ENCODE results near the gene CAMK2N1. TPM values are rescaled to one million over a fixed set of nuclear protein-coding genes. Genes with fewer than 3 reads are reported as not detected.

Gene CAMK2N1
- total and polyA plus RNA-seq, 10 of the 15 experiments (the other 5 are each of a cell fraction or from before 2014, with no cell fraction given), result 0.23 TPM; not detected in 9

GRCh38 chr1:20463502-20463901, 22.5 kb downstream of the CAMK2N1 start:
- SMC1A ChIA-PET (ENCODE audit: uncharacterized antibody, unreplicated experiment), result no interaction called here
- BruUV-seq (replicated peaks), result no TSS peak
- TF ChIP-seq NFYA (IDR thresholded peaks at IDR 0.05; ENCODE audit: borderline replicate concordance, low read depth, low read length) (no peak), PRDM15 (CRISPR knock-in tag; IDR thresholded peaks at IDR 0.05) (no peak), ZBTB40 (IDR thresholded peaks at IDR 0.05; ENCODE audit: borderline replicate concordance) (no peak), NBN (IDR thresholded peaks at IDR 0.05) (no peak), STAT3 (IDR thresholded peaks at IDR 0.05; ENCODE audit: low read depth, low read length) (no peak), MLLT1 (IDR thresholded peaks at IDR 0.05) (no peak), E2F8 (IDR thresholded peaks at IDR 0.05; ENCODE audit: low read depth, partially characterized antibody) (no peak), SMAD5 (IDR thresholded peaks at IDR 0.05; ENCODE audit: low read depth) (no peak), SMC3 (IDR thresholded peaks at IDR 0.05; ENCODE audit: borderline replicate concordance, low read length) (no peak)
- RAD21 ChIA-PET (ENCODE audit: unreplicated experiment), result no interaction called here
- CTCF ChIA-PET, result interaction anchor here (2.0 kb wide), 1 partner anchor 31 kb away, joined by 7 read pairs; no protein-coding TSS in a partner anchor
- Histone ChIP-seq H3K9me3 (replicated peaks; ENCODE audit: control insufficient read depth, insufficient read depth, low read length) (no peaks in the 10 kb centered on the region; the same call in 2 of the 3 replicates), H3K4me1 (ENCODE audit: control insufficient read depth, insufficient read depth, low read length) (no peaks in the 10 kb centered on the region), H3K27ac (ENCODE audit: control insufficient read depth, insufficient read depth) (no peak overlapping the region), H3K4me2 (ENCODE audit: control insufficient read depth, insufficient read depth) (no peak overlapping the region), H3K79me2 (ENCODE audit: control insufficient read depth, insufficient read depth, low read length) (no peaks in the 10 kb centered on the region), H2AFZ (ENCODE audit: control insufficient read depth, low read depth, low read length) (no peak overlapping the region), H3K4me3 (no peak overlapping the region), H3K9ac (ENCODE audit: control insufficient read depth, insufficient read depth, low read length) (no peak overlapping the region), H3K36me3 (ENCODE audit: control insufficient read depth in 2 of 2, insufficient read depth in 2 of 2, low read length in 1 of 2) (no peaks in the 10 kb centered on the region), H3K27me3 (replicated peaks in 1 of 2; ENCODE audit: control insufficient read depth in 2 of 2, insufficient read depth in 2 of 2, low read length in 1 of 2) (no peaks in the 10 kb centered on the region; a peak in 1 of 4 replicates), H4K20me1 (ENCODE audit: control insufficient read depth, insufficient read depth) (no peaks in the 10 kb centered on the region)
- 43% methylated on average over 1 of the region's 1 CpG for whole genome bisulfite sequencing (ENCODE audit: insufficient coverage, insufficient replicate concordance, low lambda C conversion rate, missing lambda C conversion rate)
- no peak for DNase-seq (ENCODE audit: low read depth, low spot score)
- ATAC-seq, result no peak
- intact Hi-C loops (cut with micrococcal nuclease; ENCODE audit: unreplicated experiment), result no loop called here
- no peak for FAIRE-seq
- POLR2A ChIA-PET, result no interaction called here
- in situ Hi-C loops (cut with MboI), result no loop called here
